ENCODE data around the gene ACTG1. TPM values are rescaled to one million over a fixed set of nuclear protein-coding genes. Genes with fewer than 3 reads are reported as not detected.

Gene ACTG1
- total RNA-seq, 3 donors from 2014 or later = 2,222 to 2,764 (median 2,750) TPM

DNA sequence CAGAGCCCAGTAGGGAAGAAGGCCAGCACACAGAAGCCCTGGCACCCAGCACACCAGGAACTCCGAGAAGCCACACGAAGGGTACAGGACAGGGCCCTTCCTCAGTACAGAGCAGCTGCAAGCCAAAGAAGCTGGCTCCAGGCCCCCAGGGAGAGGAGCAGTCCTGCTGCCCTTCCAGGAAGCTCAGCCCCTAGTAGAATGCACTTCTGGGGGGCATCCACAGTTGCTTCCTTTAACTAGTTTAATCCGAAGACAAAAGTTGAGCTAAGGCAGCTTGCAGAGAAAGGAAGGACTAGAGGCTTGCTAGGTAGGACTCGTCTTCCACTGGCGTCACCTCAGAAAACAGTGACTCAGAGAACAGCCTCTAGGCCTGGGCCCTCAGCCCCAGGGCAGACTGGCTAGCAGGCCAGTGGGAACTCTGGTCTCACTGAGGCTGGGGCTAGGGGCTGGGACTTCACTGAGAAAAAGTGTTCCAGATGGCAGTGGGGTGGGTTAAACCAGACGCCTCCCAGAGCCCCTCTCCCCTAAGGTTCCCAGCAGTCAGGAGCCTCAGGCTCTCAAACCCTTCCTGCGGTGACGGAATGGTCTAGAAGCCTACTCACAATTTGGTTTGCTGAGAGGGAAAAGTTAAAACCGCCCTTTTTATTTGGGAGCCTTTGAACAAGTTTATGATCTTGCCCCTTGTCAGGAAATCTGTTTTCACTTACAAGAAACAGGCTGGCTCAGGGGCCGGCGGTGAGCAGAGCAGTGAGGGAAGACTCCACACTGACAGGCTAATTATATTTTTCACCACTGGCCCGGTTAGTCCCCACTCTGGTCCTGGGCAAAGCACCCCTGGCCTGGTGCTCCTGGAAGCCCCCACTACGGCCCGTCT lies 41.4 kb downstream of the ACTG1 start:
- DNase-seq (ENCODE audit: low spot score in 2 of 2) = no peak
- no peaks in the 10 kb centered on the region for H3K36me3 ChIP-seq
- H3K4me3 ChIP-seq = peak overlapping the region; percentile 23 to 54 (median 36)
- no peaks in the 10 kb centered on the region for H3K9me3 ChIP-seq
- H3K27ac ChIP-seq = peak overlapping the region; percentile 10 to 72
- H3K27me3 ChIP-seq = no peaks in the 10 kb centered on the region
- TF ChIP-seq, protein P1, sequence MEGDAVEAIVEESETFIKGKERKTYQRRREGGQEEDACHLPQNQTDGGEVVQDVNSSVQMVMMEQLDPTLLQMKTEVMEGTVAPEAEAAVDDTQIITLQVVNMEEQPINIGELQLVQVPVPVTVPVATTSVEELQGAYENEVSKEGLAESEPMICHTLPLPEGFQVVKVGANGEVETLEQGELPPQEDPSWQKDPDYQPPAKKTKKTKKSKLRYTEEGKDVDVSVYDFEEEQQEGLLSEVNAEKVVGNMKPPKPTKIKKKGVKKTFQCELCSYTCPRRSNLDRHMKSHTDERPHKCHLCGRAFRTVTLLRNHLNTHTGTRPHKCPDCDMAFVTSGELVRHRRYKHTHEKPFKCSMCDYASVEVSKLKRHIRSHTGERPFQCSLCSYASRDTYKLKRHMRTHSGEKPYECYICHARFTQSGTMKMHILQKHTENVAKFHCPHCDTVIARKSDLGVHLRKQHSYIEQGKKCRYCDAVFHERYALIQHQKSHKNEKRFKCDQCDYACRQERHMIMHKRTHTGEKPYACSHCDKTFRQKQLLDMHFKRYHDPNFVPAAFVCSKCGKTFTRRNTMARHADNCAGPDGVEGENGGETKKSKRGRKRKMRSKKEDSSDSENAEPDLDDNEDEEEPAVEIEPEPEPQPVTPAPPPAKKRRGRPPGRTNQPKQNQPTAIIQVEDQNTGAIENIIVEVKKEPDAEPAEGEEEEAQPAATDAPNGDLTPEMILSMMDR (IDR thresholded peaks at IDR 0.05) = no peak
- no peaks in the 10 kb centered on the region for H3K4me1 ChIP-seq
- intact Hi-C loops (cut with DNase I; ENCODE audit: low total_unique reads) = no loop called here

DNA sequence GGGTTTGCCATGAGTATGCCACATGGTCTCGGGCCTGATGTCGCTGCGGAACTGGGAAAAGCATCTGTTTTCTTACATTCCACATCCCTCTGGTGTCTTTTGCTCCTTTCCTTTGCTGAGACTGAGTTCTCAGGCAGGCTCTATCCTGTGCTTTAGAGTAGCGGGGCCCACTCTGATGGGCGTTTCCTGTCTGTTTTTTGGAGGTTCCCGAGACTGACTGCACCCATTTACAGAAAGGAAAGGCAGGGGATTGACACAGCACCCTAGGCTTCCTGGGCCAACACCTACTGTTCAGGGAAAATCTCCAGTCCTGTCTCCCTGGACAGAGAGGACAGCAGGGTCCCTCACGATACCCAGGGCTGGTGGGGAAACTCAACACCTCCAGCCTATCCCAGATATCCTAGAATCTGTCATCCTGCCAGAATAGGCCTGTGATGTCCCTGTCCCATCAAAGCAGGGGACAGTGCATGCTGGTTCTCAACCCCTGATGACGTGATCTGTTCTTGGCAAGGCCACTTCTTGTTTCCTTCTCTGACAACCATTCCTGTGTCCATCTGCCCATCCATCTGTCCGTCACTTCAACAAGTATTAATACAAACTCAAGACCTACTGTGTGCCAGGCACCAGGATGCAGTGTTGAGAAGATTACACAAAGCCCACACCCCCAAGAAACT lies 42.2 kb downstream of the ACTG1 start:
- intact Hi-C loops (cut with DNase I; ENCODE audit: low total_unique reads) = no loop called here
- TF ChIP-seq, protein P1 (IDR thresholded peaks at IDR 0.05) = no peak
- TF ChIP-seq POLR2AphosphoS5 (IDR thresholded peaks at IDR 0.05) (no peak), POLR2A (IDR thresholded peaks at IDR 0.05) (no peak)
- no peak overlapping the region for H3K4me3 ChIP-seq
- H3K27me3 ChIP-seq = no peaks in the 10 kb centered on the region
- H3K36me3 ChIP-seq = no peaks in the 10 kb centered on the region
- H3K9me3 ChIP-seq = no peaks in the 10 kb centered on the region
- no peak for DNase-seq (ENCODE audit: low spot score in 2 of 2)
- H3K27ac ChIP-seq = no peak overlapping the region
- no peaks in the 10 kb centered on the region for H3K4me1 ChIP-seq

DNA sequence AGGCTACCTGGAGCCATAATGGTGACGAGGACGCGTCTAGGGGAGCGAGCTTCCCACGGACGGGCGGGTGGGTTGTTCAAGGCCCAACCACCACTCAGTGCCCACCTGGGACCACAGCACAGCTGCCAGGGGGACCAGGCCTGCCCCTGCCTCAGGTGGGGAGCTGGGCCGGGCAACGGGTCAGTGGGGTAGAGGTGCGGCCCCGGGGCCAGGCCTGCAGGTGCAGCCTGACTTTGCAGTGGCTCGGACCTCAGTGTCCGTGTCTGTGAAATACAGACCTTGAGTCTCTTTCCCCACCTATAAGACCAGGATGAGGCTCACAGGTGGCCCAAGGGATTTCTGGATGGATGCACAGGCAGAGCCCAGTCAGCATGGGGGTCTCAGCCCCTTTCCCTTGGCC lies 43.3 kb downstream of the ACTG1 start:
- Histone ChIP-seq H3K4me3 (no peak overlapping the region), H3K27me3 (no peaks in the 10 kb centered on the region), H3K9me3 (no peaks in the 10 kb centered on the region), H3K27ac (no peak overlapping the region), H3K36me3 (no peaks in the 10 kb centered on the region), H3K4me1 (no peaks in the 10 kb centered on the region)
- intact Hi-C loops (cut with DNase I; ENCODE audit: low total_unique reads) = no loop called here
- no peak for DNase-seq (ENCODE audit: low spot score in 2 of 2)
- TF ChIP-seq POLR2A (IDR thresholded peaks at IDR 0.05) (no peak), POLR2AphosphoS5 (IDR thresholded peaks at IDR 0.05) (no peak)
- TF ChIP-seq, protein P1 (IDR thresholded peaks at IDR 0.05) = no peak

DNA sequence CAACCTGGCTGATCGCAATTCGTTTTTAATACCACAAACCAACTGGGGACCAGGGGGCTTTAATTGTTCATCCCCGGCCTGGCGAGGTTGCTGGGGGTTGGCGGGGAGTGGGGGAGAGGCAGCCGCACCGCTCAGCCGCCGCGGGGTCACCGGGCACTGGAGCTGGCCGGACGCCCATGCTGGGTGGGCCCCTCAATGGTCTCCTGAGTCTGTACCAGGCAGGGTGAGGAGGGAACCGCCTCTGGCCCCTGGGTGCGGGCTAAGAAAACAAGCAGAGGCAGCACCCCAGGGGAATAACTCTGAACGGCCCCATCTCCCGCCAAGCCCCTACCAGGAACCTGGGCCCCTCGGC lies 43.9 kb downstream of the ACTG1 start:
- H3K27me3 ChIP-seq = no peaks in the 10 kb centered on the region
- no peak overlapping the region for H3K27ac ChIP-seq
- no peak for DNase-seq (ENCODE audit: low spot score in 2 of 2)
- H3K36me3 ChIP-seq = no peaks in the 10 kb centered on the region
- intact Hi-C loops (cut with DNase I; ENCODE audit: low total_unique reads) = no loop called here
- no peak for TF ChIP-seq POLR2AphosphoS5 (IDR thresholded peaks at IDR 0.05)
- TF ChIP-seq POLR2A (IDR thresholded peaks at IDR 0.05) = no peak
- TF ChIP-seq, protein P1 (IDR thresholded peaks at IDR 0.05) = no peak
- no peaks in the 10 kb centered on the region for H3K9me3 ChIP-seq
- no peaks in the 10 kb centered on the region for H3K4me1 ChIP-seq
- no peak overlapping the region for H3K4me3 ChIP-seq

DNA sequence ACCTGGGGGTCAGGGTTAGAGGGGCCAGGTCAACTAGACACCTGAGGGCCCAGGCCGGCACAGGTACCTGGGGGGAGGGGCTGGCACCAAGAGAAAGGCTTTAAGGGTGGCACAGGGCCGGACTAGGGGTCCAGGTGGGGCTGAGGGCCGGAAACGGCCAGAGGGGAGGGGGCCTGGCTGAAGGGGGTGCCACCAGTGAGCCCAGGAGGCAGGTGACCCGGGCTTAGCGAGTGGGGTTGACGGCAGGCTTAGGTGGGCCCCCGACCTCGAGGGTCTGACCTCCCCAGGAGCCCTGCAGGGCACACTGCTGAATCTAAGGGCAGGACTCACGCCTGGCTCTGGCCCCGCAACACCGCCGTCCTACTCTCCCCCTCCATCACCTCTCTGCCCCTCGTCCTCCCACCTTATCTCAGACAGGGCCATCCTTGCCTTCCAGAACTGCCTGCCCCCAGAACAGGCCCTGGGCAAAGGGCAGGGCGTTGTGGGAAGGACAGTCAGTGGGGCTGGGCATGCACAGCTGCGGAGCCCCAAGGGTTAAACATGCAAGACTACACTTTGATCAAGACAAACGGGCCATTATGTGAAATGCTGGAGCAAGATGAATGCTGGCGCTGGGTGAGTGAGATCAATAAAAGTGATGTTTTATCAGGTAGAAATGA lies 44.4 kb downstream of the ACTG1 start:
- Histone ChIP-seq H3K27me3 (no peaks in the 10 kb centered on the region), H3K36me3 (no peaks in the 10 kb centered on the region), H3K9me3 (no peaks in the 10 kb centered on the region), H3K4me1 (no peaks in the 10 kb centered on the region), H3K4me3 (no peak overlapping the region), H3K27ac (no peak overlapping the region)
- DNase-seq (ENCODE audit: low spot score in 2 of 2) = no peak
- TF ChIP-seq POLR2A (IDR thresholded peaks at IDR 0.05) = no peak
- no peak for TF ChIP-seq POLR2AphosphoS5 (IDR thresholded peaks at IDR 0.05)
- TF ChIP-seq, protein P1 (IDR thresholded peaks at IDR 0.05) = no peak
- intact Hi-C loops (cut with DNase I; ENCODE audit: low total_unique reads) = no loop called here
